ENCODE data around the gene DNLZ. TPM values are rescaled to one million over a fixed set of nuclear protein-coding genes. Genes with fewer than 3 reads are reported as not detected.
"Not testable (repeated sequence)": the region's sequence is repeated elsewhere in the genome, so short reads cannot be mapped to it uniquely, and the experiment has no call there.

DNLZ gene
- total RNA-seq (4.2 TPM), polyA plus RNA-seq (14.9 TPM)

GRCh38 chr9:136363106-136363948 lies at the start of gene DNLZ:
Gene DNLZ (minus strand): TSS chr9:136363744. CDS start chr9:136363714, 30 bp downstream.
- no peaks in the 10 kb centered on the region for H3K36me3 ChIP-seq (ENCODE audit: insufficient read depth)
- 1% methylated on average over 97 of the region's 97 CpGs for WGBS
- peak within 1 kb of the TSS; percentile 80 for H3K4me3 ChIP-seq (ENCODE audit: low read depth, low read length)
- peak; percentile 77 for DNase-seq (ENCODE audit: extremely low spot score)
- H3K27ac ChIP-seq (ENCODE audit: low read depth): peak within 1 kb of the TSS; percentile 79
- no peaks in the 10 kb centered on the region for H3K4me1 ChIP-seq (ENCODE audit: insufficient read depth)

DNA sequence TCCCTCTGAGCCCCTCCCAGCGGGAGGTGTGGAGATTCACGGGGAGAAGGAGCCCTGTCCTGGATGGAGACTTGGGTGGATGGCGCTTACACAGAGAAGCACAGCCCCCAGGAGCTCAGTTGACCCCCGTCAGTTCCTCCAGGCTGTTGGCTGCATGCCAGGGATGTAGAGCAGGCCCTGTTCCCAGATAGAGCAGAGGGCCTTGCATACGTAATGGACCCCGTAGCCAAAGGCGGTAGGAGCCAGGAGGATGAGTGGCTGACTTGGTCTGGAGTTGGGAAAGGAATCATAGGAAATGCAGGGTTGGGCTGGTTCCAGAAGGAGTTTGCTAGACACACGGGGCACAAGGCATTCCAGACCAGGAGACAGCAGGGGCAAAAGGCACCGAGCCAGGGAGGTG lies 49.4 kb upstream of the DNLZ start:
- DNase-seq (ENCODE audit: extremely low spot score): no peak
- Histone ChIP-seq H3K4me1 (ENCODE audit: insufficient read depth) (no peaks in the 10 kb centered on the region), H3K36me3 (ENCODE audit: insufficient read depth) (peaks cover 5% of the 10 kb centered on the region), H3K4me3 (ENCODE audit: low read depth, low read length) (no peak overlapping the region), H3K27ac (ENCODE audit: low read depth) (no peak overlapping the region)
- WGBS: 56% methylated on average over 9 of the region's 9 CpGs

DNA sequence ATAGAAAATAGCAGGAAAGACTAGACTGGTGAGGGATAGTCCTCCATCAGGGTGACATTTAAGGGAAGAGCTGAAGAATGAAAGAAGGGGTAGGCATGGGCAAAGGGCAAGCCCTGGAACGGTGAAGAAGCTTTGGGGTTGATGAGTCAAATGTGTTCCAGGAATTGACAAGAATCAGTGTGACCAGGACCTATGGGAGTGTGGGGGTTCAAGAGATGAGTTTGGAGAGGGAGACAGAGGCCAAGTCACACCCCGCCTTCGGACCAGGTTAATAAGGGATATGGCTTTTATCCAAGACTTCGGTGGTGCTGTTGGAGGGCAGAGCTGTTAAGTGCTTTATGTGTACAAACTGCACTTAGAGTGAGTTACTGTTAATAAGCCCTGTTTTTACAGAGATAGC lies 47.8 kb upstream of the DNLZ start:
- no peak overlapping the region for H3K27ac ChIP-seq (ENCODE audit: low read depth)
- peak overlapping the region; percentile 91 for H3K4me3 ChIP-seq (ENCODE audit: low read depth, low read length)
- WGBS: 53% methylated on average over 4 of the region's 4 CpGs
- no peak for DNase-seq (ENCODE audit: extremely low spot score)
- H3K4me1 ChIP-seq (ENCODE audit: insufficient read depth): no peaks in the 10 kb centered on the region
- peaks cover 4% of the 10 kb centered on the region for H3K36me3 ChIP-seq (ENCODE audit: insufficient read depth)

GRCh38 chr9:136410500-136411287 lies 47.1 kb upstream of the DNLZ start, which contains the start of the genes ENTR1 and PMPCA:
Gene ENTR1 (minus strand): TSS chr9:136410614. CDS start chr9:136410397, 217 bp downstream.
Gene PMPCA (plus strand): TSS chr9:136410658. CDS start chr9:136410669, 11 bp downstream.
- Histone ChIP-seq H3K4me1 (ENCODE audit: insufficient read depth) (no peaks in the 10 kb centered on the region), H3K4me3 (ENCODE audit: low read depth, low read length) (peak within 1 kb of the TSS; percentile 91), H3K36me3 (ENCODE audit: insufficient read depth) (peaks cover 4% of the 10 kb centered on the region), H3K27ac (ENCODE audit: low read depth) (peak within 1 kb of the TSS; percentile 92)
- DNase-seq (ENCODE audit: extremely low spot score): peak; percentile 73
- under 1% methylated on average over 83 of the region's 83 CpGs for WGBS

GRCh38 chr9:136409557-136410455 lies 46.3 kb upstream of the DNLZ start:
- peaks cover 2% of the 10 kb centered on the region for H3K36me3 ChIP-seq (ENCODE audit: insufficient read depth)
- H3K4me3 ChIP-seq (ENCODE audit: low read depth, low read length): peak overlapping the region; percentile 91
- DNase-seq (ENCODE audit: extremely low spot score): no peak
- 9% methylated on average over 71 of the region's 71 CpGs for WGBS
- no peaks in the 10 kb centered on the region for H3K4me1 ChIP-seq (ENCODE audit: insufficient read depth)
- no peak overlapping the region for H3K27ac ChIP-seq (ENCODE audit: low read depth)

GRCh38 chr9:136407911-136408310 lies 44.4 kb upstream of the DNLZ start:
- H3K36me3 ChIP-seq (ENCODE audit: insufficient read depth): peaks cover 2% of the 10 kb centered on the region
- WGBS: 89% methylated on average over 7 of the region's 7 CpGs
- no peak overlapping the region for H3K27ac ChIP-seq (ENCODE audit: low read depth)
- no peak overlapping the region for H3K4me3 ChIP-seq (ENCODE audit: low read depth, low read length)
- no peaks in the 10 kb centered on the region for H3K4me1 ChIP-seq (ENCODE audit: insufficient read depth)
- no peak for DNase-seq (ENCODE audit: extremely low spot score)

DNA sequence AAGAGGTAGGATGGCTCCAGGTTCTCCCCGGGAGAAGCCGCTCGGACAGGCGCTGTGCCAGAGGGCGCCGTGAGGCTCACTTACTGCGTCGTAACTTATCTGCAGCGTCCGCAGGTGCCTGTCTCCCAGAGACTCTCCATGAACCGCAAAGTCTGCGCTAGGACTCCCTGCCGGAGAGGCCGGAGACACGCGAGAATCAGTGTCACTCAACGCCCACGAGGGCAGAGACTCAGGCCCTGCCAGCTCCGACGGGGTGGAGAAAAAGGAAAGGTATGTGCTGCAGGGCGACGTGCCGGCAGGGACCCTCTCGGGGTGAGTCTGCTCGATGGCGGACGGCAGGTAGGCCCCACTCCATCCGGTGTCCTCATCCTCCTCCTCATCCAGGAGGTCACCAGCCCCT lies 43.5 kb upstream of the DNLZ start:
- H3K27ac ChIP-seq (ENCODE audit: low read depth); H3K36me3 ChIP-seq (ENCODE audit: insufficient read depth); H3K4me3 ChIP-seq (ENCODE audit: low read depth, low read length); DNase-seq (ENCODE audit: extremely low spot score); H3K4me1 ChIP-seq (ENCODE audit: insufficient read depth): not testable (repeated sequence)
- 94% methylated on average over 28 of the region's 28 CpGs for WGBS

- not testable (repeated sequence) for H3K4me1 ChIP-seq (ENCODE audit: insufficient read depth); DNase-seq (ENCODE audit: extremely low spot score); H3K36me3 ChIP-seq (ENCODE audit: insufficient read depth); H3K27ac ChIP-seq (ENCODE audit: low read depth); H3K4me3 ChIP-seq (ENCODE audit: low read depth, low read length)
- 91% methylated on average over 10 of the region's 10 CpGs for WGBS
Observed at GRCh38 chr9:136405904-136406303, 42.4 kb upstream of the DNLZ start.

- no peak overlapping the region for H3K4me3 ChIP-seq (ENCODE audit: low read depth, low read length)
- no peaks in the 10 kb centered on the region for H3K36me3 ChIP-seq (ENCODE audit: insufficient read depth)
- no peaks in the 10 kb centered on the region for H3K4me1 ChIP-seq (ENCODE audit: insufficient read depth)
- DNase-seq (ENCODE audit: extremely low spot score): no peak
- H3K27ac ChIP-seq (ENCODE audit: low read depth): no peak overlapping the region
- 88% methylated on average over 7 of the region's 7 CpGs for WGBS
Observed at GRCh38 chr9:136405481-136405880, 41.9 kb upstream of the DNLZ start.

DNA sequence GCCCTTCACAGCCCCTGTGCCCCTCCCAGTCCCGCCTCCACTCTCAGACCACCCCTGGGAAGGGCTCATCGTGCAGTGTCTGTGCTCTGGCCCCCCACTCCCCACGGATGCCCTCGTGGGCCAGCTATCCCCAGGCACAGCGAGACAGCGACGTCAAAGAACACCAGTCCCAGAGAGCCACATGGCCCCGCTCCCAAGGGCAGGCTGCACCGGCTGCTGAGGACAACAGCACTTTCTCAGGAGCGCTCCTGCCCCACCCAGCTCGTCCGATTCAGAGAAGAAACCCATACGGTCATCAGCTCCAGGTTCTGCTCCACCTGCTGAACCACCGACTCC lies 41.2 kb upstream of the DNLZ start:
- WGBS: 87% methylated on average over 14 of the region's 14 CpGs
- Histone ChIP-seq H3K4me1 (ENCODE audit: insufficient read depth) (no peaks in the 10 kb centered on the region), H3K4me3 (ENCODE audit: low read depth, low read length) (no peak overlapping the region), H3K27ac (ENCODE audit: low read depth) (no peak overlapping the region), H3K36me3 (ENCODE audit: insufficient read depth) (no peaks in the 10 kb centered on the region)
- DNase-seq (ENCODE audit: extremely low spot score): no peak

- Histone ChIP-seq H3K4me1 (ENCODE audit: insufficient read depth) (no peaks in the 10 kb centered on the region), H3K4me3 (ENCODE audit: low read depth, low read length) (no peak overlapping the region), H3K36me3 (ENCODE audit: insufficient read depth) (no peaks in the 10 kb centered on the region), H3K27ac (ENCODE audit: low read depth) (no peak overlapping the region)
- 91% methylated on average over 32 of the region's 32 CpGs for WGBS
- DNase-seq (ENCODE audit: extremely low spot score): no peak
Observed at GRCh38 chr9:136403915-136404800, 40.6 kb upstream of the DNLZ start.

DNA sequence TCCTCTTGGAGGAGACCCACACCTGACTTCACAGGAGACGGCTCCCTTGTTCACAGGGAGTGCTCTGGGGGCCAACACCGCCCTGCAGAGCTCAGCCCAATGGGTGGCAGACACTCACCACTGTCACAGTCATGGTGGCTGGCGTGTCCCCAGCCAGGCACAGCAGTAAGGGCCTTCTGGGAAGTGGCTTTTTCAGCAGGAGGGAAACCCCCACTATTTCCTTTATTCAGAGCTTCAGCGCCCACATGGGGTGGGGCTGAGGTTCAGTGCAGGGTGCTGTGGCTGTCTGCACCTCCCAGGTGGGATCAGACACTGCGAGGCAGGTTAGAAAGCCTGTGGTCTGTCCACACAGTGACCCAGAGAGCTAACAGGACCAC lies 40.0 kb upstream of the DNLZ start:
- Histone ChIP-seq H3K36me3 (ENCODE audit: insufficient read depth) (no peaks in the 10 kb centered on the region), H3K4me1 (ENCODE audit: insufficient read depth) (no peaks in the 10 kb centered on the region), H3K27ac (ENCODE audit: low read depth) (no peak overlapping the region), H3K4me3 (ENCODE audit: low read depth, low read length) (no peak overlapping the region)
- 93% methylated on average over 5 of the region's 5 CpGs for WGBS
- no peak for DNase-seq (ENCODE audit: extremely low spot score)

All from urinary bladder (tissue), 4 donors.